ENCODE data around the gene C9orf153.
"Not testable (repeated sequence)": the region's sequence is repeated elsewhere in the genome, so short reads cannot be mapped to it uniquely, and the experiment has no call there.

Gene C9orf153

GRCh38 chr9:86262492-86262891 is 3.0 kb upstream of the C9orf153 start:
- no peak for DNase-seq

- no peak for DNase-seq
Observed at GRCh38 chr9:86257391-86257790, 2.1 kb downstream of the C9orf153 start.

- no peak for DNase-seq
Observed at GRCh38 chr9:86256653-86257052, 2.8 kb downstream of the C9orf153 start.

- DNase-seq = no peak
Observed at GRCh38 chr9:86253577-86253976, 5.9 kb downstream of the C9orf153 start.

GRCh38 chr9:86252870-86253269 is 6.6 kb downstream of the C9orf153 start:
- DNase-seq = no peak

GRCh38 chr9:86250123-86250522 is 9.3 kb downstream of the C9orf153 start:
- no peak for DNase-seq

GRCh38 chr9:86248746-86249145 is 10.7 kb downstream of the C9orf153 start:
- DNase-seq = no peak

GRCh38 chr9:86246752-86247161 is 12.7 kb downstream of the C9orf153 start:
- no peak for DNase-seq

- DNase-seq = no peak
Observed at GRCh38 chr9:86242071-86242470, 17.4 kb downstream of the C9orf153 start.

- no peak for DNase-seq
Observed at GRCh38 chr9:86241216-86241615, 18.2 kb downstream of the C9orf153 start.

GRCh38 chr9:86238861-86239770 is 20.3 kb downstream of the C9orf153 start:
- no peak for DNase-seq

GRCh38 chr9:86230858-86231257 is 28.6 kb downstream of the C9orf153 start:
- DNase-seq = no peak

GRCh38 chr9:86222667-86223066 is 36.8 kb downstream of the C9orf153 start:
- DNase-seq = no peak

- DNase-seq = no peak
Observed at GRCh38 chr9:86219606-86220005, 39.9 kb downstream of the C9orf153 start.

GRCh38 chr9:86217076-86217755 is 42.2 kb downstream of the C9orf153 start:
- no peak for DNase-seq

GRCh38 chr9:86207193-86207592 is 52.3 kb downstream of the C9orf153 start:
- DNase-seq = no peak

- peak; percentile 19 for DNase-seq
Observed at GRCh38 chr9:86202338-86202882, 57.0 kb downstream of the C9orf153 start.

GRCh38 chr9:86201474-86202337 is 57.8 kb downstream of the C9orf153 start:
- no peak for DNase-seq

- no peak for DNase-seq
Observed at GRCh38 chr9:86200599-86201162, 58.8 kb downstream of the C9orf153 start.

GRCh38 chr9:86193088-86193487 is 66.4 kb downstream of the C9orf153 start:
- no peak for DNase-seq

- not testable (repeated sequence) for DNase-seq
Observed at GRCh38 chr9:86190700-86191099, 68.8 kb downstream of the C9orf153 start.

- no peak for DNase-seq
Observed at GRCh38 chr9:86187121-86187520, 72.3 kb downstream of the C9orf153 start.
